Neural progenitor cell (in vitro differentiated cells): ENCODE results near the gene NUMB.
"Not testable (repeated sequence)": the region's sequence is repeated elsewhere in the genome, so short reads cannot be mapped to it uniquely, and the experiment has no call there.

Source experiments
- EZH2 ChIP-seq: fragments of 200-600 bp; sonication (generic); IDR thresholded peaks from 2 replicates; pipeline ENCODE4 v1.6.1; 2017; ENCODE audit warnings: antibody characterized with exemption, mild to moderate bottlenecking, moderate library complexity
- EZH2phosphoT487 ChIP-seq: fragments of 200-600 bp; sonication (generic); IDR thresholded peaks from 2 replicates; pipeline ENCODE4 v1.6.1; 2017; ENCODE audit warnings: antibody characterized with exemption
- TF ChIP-seq, protein P1 (sequence below): fragments of 200-600 bp; sonication (generic); IDR thresholded peaks from 2 replicates; pipeline ENCODE4 v1.5.1; 2017; ENCODE audit warnings: antibody characterized with exemption, mild to moderate bottlenecking

DNA sequence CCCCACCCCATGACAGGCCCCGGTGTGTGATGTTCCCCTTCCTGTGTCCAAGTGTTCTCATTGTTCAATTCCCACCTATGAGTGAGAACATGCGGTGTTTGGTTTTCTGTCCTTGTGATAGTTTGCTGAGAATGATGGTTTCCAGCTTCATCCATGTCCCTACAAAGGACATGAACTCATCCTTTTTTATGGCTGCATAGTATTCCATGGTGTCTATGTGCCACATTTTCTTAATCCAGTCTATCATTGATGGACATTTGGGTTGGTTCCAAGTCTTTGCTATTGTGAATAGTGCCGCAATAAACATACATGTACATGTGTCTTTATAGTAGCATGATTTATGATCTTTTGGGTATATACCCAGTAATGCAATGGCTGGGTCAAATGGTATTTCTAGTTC, 52.1 kb downstream of the NUMB start:
- not testable (repeated sequence) for TF ChIP-seq EZH2phosphoT487, EZH2
- TF ChIP-seq, protein P1, sequence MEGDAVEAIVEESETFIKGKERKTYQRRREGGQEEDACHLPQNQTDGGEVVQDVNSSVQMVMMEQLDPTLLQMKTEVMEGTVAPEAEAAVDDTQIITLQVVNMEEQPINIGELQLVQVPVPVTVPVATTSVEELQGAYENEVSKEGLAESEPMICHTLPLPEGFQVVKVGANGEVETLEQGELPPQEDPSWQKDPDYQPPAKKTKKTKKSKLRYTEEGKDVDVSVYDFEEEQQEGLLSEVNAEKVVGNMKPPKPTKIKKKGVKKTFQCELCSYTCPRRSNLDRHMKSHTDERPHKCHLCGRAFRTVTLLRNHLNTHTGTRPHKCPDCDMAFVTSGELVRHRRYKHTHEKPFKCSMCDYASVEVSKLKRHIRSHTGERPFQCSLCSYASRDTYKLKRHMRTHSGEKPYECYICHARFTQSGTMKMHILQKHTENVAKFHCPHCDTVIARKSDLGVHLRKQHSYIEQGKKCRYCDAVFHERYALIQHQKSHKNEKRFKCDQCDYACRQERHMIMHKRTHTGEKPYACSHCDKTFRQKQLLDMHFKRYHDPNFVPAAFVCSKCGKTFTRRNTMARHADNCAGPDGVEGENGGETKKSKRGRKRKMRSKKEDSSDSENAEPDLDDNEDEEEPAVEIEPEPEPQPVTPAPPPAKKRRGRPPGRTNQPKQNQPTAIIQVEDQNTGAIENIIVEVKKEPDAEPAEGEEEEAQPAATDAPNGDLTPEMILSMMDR: not testable (repeated sequence)
